Measurements from ENCODE around the gene TXNDC16.

GRCh38 chr14:52405314-52405713 lies 147.0 kb downstream of the TXNDC16 start:
- TF ChIP-seq, protein P1, sequence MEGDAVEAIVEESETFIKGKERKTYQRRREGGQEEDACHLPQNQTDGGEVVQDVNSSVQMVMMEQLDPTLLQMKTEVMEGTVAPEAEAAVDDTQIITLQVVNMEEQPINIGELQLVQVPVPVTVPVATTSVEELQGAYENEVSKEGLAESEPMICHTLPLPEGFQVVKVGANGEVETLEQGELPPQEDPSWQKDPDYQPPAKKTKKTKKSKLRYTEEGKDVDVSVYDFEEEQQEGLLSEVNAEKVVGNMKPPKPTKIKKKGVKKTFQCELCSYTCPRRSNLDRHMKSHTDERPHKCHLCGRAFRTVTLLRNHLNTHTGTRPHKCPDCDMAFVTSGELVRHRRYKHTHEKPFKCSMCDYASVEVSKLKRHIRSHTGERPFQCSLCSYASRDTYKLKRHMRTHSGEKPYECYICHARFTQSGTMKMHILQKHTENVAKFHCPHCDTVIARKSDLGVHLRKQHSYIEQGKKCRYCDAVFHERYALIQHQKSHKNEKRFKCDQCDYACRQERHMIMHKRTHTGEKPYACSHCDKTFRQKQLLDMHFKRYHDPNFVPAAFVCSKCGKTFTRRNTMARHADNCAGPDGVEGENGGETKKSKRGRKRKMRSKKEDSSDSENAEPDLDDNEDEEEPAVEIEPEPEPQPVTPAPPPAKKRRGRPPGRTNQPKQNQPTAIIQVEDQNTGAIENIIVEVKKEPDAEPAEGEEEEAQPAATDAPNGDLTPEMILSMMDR (IDR thresholded peaks at IDR 0.05; ENCODE audit: low read depth, low read length, poor library complexity, severe bottlenecking), result no peak
- no peak for TF ChIP-seq EZH2phosphoT487 (IDR thresholded peaks at IDR 0.05; ENCODE audit: borderline replicate concordance, low read length)

All from DOHH2 (cell line).